HG03108 (cell line): ENCODE measurements around the gene TAF11.
"Not testable (repeated sequence)": the region's sequence is repeated elsewhere in the genome, so short reads cannot be mapped to it uniquely, and the experiment has no call there.

ENCODE experiments used
- ATAC-seq: cut with Tn5 transposase; IDR thresholded peaks from one replicate; pipeline ENCODE4 v1.9.1; 2021; ENCODE audit warnings: moderate library complexity; ENCODE audit not compliant: unreplicated experiment

TAF11 gene

DNA sequence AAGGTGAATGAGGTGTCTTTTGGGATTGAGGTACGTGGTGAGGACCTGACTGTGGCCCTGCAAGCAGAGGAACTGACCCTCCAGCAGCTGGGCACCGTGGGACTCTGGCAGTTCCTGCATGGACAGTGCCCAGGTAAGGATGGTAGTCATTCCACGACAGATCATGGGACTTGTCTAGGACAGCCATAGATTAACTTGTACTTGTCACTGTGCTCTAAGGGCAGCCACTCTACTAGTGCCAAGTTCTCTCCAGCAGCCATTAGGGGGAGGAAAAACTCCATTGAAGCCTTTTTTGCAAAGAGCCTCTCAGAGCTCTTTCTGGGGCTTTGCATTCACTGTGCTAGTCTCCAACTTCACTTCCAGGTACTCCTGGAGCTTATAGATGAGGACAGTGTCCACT is 20.4 kb downstream of the TAF11 start:
- ATAC-seq: no peak

DNA sequence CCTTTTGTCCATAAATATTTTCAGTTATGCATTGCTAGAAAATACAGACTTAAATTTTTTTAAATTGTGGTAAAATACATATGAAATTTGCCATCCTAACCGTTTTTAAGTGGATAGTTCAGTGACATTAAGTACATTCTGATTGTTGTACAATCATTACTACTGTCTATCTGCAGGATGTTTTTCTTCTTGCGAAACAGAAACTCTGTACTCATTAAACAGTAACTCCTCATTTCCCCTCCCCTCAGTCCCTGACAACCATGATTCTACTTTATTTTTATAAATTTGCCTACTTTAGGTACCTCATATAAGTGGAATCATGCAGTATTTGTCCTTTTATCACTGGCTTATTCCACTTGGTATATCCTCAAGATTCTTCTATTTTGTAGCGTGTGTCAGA is 21.3 kb downstream of the TAF11 start:
- no peak for ATAC-seq

DNA sequence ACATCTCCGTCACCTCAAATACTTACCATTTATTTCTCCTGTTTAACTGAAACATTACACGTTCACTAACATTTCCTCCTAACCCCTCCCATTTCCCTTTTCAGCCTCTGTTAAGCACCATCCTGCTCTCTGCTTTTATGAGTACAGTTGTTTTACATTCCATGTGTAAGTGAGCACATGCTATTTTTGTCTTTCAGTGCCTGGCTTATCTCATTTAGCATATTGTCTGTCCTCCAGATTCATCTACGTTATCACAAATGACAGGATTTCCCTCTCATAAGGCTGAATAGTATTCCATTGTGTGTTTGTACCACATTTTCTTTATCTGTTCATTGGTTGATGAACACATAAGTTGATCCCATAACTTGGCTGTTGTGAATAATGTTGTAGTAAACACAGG is 22.7 kb downstream of the TAF11 start:
- no peak for ATAC-seq

DNA sequence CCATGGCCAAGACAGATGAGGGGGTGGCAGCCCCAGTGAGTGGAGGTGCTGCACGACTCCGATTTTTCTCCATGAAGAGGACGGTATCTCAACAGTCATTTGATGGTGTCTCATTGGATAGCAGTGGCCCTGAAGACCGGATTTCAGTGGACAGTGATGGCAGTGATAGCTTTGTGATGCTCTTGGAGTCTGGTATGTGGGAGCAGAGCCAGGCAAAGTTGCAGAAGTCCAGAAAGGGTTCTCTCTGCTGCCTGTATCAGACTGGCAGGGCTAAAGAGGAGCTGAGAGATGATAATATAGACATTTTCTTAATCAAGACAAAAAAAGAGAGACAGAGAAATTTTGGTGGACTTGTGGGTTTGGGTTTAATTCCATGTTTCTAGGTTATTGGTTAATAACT is 23.8 kb downstream of the TAF11 start:
- ATAC-seq: no peak

DNA sequence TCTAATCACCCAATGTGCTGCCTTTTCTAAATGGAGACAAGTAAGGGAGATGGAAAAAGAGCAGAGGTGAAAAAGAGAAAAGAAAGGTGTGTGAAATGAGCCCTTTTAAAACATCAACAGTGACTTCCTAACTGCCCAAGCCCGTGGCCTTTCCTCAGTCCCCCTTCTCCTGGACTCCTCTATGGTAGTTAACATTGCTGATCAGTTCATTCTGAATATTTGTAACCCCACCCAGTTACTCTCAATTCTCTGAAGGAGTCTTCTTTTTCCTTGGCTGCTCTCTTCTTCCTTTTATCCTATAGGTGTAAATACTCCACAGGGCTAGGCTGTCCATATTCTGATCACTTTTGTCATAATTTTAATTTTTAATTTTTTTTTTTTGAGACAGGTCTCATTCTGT is 27.1 kb downstream of the TAF11 start:
- no peak for ATAC-seq

DNA sequence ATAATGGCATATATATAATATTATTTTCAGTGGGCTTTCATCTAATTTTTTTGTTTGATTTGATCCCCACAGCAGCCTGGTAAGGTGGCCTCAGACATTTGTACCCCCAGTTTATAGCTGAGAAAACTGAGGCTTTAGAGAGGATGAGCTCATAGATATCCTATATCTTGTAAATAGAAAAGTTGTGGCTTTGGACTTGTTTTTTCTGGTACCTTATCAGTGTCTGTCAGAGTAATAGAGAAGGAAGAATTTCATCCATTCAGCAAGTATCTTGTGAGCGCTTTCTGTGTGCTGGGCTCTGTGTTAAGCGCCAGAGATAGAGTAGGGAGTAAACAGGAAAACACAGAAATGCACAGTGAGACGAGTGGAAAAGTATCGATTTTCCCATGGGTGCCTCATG is 27.9 kb downstream of the TAF11 start:
- ATAC-seq: no peak

DNA sequence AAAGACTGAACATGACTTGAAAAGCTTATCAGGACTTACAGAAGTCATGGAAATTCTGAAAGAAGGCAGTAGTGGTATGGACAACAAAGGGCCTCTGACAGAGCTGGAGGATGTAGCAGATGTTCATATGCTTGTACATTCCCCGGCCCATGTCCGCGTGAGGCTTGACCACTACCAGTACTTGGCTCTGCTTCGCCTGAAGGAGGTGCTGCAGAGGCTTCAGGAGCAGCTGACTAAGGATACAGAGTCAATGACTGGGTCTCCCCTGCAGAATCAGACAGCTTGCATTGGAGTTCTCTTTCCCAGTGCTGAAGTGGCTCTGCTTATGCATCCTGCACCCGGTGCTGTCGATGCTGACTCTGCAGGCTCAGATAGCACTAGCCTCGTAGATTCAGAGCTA is 29.2 kb downstream of the TAF11 start:
- no peak for ATAC-seq

DNA sequence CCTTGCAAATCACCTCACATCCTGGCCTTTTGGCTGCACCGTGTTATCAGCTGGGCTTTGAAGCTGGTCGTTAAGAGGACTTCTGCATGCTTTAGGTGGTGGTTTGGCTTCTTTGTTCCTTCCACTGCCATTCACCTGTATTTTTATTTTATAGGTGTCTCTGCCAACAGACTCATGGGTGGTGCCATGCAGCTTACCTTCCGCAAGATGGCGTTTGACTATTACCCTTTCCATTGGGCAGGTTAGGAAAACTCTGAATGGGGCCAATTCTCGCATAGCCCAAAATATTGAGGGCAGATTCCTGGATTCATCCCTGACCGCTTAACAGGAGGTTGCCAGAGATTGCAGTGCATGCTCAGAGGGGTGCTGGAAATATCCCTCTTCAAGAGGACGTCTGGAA is 32.4 kb downstream of the TAF11 start:
- ATAC-seq: no peak

DNA sequence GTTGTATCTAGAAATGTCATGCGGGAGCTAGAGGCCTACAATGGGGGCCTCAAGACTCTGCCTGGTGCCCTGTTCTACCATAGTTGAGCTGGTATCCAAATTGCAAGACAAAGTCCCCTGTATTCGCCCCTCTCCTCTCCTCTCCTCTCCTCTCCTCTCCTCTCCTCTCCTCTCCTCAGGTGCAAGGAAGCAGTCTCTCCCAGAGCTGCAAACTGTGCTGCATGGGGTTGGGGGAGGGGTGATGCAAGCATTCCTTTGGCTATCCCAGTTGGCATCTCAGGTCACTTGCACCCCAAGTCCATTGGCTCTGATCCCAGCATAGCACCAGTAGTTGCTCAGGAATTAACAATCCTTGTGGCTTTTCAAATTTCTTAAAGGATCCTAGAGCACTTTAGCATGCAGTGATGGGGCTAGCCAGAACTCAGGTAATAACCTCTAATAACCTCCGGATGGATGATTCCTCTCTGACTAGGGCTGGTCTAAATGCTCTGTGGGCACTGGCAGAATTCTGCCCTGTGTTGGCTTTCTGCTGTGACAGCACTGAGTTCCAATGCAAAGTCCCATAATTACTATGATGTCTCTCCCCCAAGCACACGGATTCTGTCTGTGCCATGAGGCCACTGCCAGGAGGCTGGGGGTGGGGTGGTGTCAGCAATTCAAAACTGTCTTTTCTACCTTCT is 35.3 kb downstream of the TAF11 start:
- ATAC-seq: no peak

DNA sequence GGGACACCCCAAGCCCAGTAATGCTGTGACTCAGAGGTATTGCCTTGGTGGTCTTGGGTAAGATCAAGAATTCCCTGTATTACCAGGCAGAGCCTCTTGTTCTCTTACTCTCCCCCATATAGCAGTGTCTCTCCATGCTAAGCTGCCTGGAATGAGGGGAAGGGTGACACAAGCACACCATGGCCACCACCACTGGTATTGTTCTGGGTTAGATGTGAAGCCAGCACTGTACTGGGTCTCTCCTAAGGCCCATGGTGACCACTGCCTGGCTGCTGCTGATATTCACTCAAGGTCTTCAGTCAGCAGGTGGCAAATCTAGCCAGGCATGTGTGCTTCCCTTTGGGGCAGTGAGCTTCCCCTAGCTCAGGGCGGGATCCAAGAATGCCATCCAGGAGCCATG is 36.5 kb downstream of the TAF11 start:
- ATAC-seq: no peak

DNA sequence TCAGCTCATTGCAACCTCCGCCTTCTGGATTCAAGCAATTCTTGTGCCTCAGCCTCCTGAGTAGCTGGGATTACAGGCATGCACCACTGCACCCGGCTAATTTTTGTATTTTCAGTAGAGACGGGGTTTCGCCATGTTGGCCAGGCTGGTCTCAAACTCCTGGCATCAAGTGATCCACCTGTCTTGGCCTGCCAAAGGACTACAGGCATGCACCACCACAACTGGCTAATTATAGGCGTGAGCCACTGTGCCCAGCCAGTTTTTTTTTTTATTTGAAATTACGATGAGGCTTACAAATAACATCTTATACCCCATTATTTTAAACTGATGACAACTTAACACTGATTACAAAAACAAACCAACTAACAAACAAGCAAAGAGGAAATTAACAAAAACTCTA is 38.8 kb downstream of the TAF11 start:
- ATAC-seq: not testable (repeated sequence)

DNA sequence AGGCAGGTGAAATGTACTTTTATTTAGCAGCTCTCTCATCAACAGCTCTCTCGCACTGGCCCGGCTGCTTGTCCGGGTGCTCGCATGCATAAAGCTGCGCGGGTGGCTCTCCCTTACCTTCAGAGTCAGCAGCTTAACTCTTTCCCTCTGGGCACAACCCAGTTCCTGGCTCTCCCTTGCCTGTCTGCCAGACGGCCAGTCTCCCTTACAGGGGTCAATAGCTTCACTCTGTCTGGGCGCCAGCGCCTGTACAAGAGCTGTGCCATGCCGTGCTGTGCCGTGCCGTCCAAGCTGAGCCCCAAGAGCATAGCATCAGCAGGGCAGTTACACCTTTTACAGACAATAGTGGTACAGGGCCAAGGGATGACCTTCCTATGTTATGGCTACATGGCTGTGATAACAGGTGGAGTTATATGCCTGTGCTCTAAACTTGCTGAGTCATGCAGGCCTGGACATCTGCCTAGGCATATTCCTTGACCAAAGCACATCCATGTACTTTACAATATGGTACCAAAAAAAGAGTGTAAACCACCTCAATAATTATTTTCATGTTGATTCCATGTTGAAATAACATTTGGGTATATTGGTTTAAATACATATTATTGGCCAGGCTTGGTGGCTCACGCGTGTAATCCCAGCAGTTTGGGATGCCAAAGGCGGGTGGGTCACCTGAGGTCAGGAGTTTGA is 48.0 kb downstream of the TAF11 start:
- no peak for ATAC-seq

DNA sequence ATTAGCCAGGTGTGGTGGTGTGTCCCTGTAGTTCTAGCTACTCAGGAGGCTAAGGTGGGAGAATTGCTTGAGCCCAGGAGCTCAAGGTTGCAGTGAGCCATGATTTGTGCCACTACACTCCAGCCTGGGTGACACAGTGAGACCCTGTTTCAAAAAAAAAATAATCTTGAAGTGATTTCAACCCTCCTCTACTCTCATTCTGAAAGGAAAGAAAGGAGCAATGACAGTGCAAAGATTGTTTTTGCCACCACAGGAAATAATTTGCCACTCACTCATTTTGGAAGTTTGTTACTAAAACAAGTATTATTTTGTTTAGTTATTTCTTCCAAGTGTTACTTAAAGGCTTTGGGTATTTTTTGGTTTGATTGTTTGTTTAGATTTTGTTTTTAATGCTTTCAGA is 50.3 kb downstream of the TAF11 start:
- no peak for ATAC-seq

DNA sequence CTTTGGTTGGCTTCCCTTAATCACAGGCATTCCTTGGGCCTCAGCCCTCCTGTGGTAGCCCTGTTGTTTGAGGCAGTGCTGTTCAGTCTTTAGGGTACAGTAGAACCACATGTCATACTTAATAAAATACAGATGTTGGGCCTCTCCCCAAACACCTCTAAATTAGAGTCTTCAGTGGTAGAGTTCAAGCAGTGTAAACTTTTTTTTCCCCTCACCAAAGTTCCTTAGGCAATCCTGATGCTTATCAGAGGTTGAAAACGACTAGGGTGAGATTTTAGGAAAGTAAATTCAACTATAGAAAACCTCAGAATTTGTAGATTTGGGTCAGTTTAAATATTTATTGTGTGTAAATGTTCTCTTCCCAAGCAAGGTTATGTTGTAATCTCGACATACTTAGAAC is 51.4 kb downstream of the TAF11 start:
- ATAC-seq: no peak

DNA sequence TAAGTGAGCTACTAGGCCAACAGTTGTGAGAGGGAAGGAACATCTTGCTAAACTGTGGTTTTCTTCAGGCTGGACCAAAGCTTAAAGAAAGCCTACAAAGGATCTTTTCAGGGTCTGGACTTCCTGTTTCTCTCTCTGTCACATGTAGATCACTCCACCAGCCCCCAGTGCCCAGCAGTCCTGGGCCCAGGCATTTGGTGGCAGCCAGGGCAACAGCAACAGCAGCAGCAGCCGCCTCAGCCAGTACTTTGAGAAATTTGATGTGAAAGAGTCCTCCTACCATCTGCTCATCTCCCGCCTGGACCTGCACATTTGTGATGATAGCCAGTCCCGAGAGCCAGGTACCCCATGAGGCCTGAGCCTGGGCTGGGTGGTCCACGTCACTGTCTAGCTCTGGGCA is 51.8 kb downstream of the TAF11 start:
- no peak for ATAC-seq

DNA sequence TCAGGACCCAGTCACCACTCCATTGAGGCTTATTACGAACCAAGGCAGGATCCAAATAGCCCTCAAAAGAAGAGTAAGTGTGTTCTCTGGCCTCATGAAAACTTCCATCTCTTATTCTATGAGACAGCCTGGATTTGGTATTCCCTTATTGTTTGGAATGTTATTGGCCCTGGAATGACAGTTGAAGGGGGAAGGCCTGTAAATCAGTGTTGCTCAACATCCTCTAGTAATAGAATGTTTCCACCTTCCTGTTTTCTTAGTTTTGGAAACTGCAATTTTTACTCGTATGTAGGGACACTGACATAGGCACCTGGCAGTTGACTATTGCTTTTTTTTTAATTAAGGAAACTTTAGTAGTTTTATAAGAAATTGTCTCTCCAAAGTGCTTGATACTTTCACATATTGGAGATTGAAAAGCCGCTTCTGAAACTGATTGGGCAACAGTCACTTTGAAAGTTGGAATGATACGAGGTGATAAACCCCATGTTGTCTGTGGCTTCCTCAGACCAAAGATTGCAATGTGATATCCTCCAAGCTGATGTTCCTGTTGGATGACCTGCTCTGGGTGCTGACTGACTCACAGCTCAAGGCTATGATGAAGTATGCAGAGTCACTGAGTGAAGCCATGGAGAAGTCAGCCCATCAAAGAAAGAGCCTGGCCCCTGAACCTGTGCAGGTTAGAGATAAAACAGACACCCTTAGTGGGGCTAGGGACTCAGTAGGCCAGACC is 52.9 kb downstream of the TAF11 start:
- ATAC-seq: no peak

DNA sequence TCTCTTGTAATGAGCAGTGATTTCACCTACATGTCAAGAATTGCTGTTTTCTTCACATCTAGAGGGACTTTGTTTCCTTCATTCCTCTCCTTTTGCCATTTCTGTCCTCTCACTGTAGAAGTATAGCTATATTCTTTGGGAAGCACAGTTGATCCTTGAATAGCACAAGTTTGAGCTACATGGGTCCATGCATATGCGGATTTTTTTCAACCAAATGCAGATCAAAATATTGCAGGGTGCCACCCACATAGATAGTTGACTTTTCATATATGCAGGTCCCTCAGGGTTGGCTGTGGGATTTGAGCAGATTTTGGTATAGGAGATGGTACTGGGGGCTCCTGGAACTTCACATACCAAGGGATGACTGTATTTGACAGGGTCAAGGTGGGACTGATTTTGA is 54.9 kb downstream of the TAF11 start:
- no peak for ATAC-seq

DNA sequence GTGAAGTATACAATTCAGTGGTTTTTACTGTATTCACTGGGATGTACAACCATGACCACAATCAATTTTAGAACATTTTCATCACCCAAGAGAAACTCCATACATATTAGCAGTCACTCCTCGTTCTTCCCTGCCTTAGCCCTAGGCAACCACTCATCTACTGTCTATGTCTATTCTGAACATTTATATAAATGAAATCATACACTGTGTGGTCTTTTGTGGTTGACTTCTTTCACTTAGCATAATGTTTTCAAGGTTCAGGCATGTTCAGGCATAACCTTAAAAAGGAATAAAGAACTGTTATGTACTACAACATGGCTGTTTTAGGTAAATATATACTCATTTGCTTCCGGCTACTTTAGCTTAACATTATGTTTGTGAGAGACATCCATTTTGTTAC is 58.7 kb downstream of the TAF11 start:
- ATAC-seq: no peak
